HG03571 (cell line): ENCODE measurements around the gene ANO7.
"Not testable (repeated sequence)": the region's sequence is repeated elsewhere in the genome, so short reads cannot be mapped to it uniquely, and the experiment has no call there.

Source experiments
- ATAC-seq: cut with Tn5 transposase; IDR thresholded peaks from one replicate; pipeline ENCODE4 v1.9.1; 2021; ENCODE audit not compliant: unreplicated experiment

The ANO7 gene

GRCh38 chr2:241189856-241190201 lies 1.4 kb downstream of the ANO7 start:
- no peak for ATAC-seq

DNA sequence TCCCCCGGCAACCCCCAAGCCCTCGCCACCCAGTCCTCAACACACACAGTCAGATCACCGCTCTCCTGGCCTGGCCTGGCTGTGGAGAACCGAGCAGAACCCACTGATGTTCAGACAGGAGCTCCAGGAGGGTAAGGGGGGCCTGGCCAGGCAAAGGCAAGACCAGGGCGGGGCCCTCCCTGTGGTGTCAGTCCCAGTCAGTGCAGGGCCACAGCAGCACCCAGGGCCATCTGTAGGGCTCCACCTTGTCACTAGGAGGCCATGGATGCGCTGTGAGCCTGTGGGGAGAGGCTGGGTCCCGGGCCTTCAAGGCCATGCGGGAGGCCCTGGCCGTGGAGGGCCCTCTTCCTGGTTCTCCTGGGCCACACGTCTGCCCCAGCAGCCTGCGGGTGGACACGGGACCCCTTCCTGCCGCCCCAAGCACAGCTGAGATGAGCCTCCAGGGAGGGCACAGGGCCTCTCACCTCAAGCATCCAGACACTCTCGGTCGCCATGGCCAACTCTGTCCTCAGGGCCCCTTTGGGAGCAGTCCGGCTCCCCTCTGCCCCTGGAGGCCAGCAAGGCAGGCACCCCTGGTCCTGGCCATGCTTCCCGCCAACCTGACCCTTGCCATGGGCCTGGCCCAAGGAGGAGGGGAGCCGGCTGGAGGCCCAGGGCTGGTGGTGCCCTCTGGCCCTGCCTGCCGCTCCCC lies 2.0 kb downstream of the ANO7 start:
- ATAC-seq = no peak

- no peak for ATAC-seq
Observed at GRCh38 chr2:241191081-241191480, 2.6 kb downstream of the ANO7 start.

GRCh38 chr2:241193271-241193670 lies 4.8 kb downstream of the ANO7 start:
- no peak for ATAC-seq

GRCh38 chr2:241194811-241195210 lies 6.3 kb downstream of the ANO7 start:
- ATAC-seq = no peak

DNA sequence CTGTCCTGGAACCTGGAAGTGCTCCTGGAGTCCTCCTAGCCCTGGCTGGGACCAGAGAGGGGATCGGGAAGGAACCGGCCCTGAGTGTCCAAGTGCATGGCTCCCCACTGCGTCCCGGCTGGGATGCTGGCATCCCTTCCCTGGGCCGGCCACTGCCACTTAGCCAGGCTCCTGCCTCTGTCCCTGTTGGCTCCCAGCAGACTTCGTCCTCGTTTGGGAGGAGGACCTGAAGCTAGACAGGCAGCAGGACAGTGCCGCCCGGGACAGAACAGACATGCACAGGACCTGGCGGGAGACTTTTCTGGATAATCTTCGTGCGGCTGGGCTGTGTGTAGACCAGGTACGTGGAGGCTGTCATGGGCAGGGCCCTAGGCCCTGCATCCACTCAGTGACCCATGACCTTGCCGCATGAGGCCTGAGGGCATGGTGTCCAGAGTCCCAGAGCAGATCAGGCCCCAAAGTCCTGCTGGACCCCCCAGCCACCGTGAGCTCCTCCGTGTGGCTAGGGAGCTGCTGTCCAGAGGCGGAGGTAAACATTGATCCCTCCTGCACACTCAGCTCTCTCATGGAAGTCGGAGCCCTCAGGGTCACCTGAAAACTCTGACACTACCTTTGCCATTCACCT lies 7.1 kb downstream of the ANO7 start:
- no peak for ATAC-seq

DNA sequence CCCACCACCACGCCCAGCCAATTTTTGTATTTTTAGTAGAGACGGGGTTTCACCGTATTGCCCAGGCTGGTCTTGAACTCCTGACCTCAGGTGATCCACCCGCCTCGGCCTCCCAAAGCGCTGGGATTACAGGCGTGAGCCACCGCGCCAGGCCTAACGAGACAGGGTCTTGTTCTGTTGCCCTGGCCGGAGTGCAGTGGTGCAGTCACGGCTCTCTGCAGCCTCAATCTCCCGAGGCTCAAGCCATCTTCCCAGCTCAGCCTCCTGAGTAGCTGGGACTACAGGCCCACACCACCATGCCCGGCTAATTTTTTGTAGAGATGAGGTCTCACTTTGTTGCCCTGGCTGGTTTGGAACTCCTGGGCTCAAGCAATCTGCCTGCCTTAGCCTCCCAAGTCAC lies 8.8 kb downstream of the ANO7 start:
- not testable (repeated sequence) for ATAC-seq

- no peak for ATAC-seq
Observed at GRCh38 chr2:241197947-241198346, 9.5 kb downstream of the ANO7 start.

- no peak for ATAC-seq
Observed at GRCh38 chr2:241198381-241199279, 10.2 kb downstream of the ANO7 start.

DNA sequence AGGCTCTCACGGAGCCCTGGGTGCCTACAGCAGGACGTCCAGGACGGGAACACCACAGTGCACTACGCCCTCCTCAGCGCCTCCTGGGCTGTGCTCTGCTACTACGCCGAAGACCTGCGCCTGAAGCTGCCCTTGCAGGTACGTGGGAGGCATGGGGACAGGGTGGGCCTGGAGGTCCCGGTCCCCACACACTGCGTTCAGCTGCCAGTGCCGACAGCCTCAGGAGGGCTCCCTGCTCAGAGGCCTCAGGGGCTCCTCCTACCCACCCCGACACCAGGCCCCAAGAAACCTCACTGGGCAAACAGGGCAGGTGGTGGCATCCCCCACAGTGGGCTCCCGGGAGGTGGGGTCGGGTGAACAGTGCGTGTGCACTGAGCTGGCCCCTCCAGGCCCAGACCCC lies 10.8 kb downstream of the ANO7 start:
- ATAC-seq = no peak

- ATAC-seq = no peak
Observed at GRCh38 chr2:241199897-241200821, 11.7 kb downstream of the ANO7 start.

DNA sequence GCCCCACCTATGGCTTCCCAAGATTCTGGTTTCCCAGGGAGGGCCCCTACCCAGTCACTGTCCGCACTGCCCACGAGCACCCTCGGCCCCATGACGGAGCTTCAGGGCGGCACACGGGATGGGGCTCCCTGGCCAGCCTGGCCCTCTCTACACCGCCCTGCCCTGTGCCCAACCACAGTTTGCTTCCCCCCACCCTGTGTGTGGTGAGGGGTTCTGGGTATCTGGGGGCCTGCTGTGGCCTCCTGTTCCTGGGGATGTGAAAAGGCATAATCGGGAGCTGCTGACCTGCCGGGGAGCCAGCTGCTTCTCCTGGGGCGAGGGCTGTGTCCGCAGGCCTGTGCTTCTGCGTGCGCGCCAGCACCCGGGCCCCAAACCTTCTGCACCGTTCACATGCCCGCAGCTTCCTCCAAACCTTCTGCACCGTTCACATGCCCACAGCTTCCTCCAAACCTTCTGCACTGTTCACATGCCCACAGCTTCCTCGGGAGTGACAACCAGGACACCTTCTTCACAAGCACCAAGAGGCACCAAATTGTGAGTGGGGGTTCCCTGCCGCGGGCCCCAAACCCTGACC lies 12.4 kb downstream of the ANO7 start:
- ATAC-seq = no peak

- ATAC-seq = no peak
Observed at GRCh38 chr2:241201445-241202267, 13.2 kb downstream of the ANO7 start.

DNA sequence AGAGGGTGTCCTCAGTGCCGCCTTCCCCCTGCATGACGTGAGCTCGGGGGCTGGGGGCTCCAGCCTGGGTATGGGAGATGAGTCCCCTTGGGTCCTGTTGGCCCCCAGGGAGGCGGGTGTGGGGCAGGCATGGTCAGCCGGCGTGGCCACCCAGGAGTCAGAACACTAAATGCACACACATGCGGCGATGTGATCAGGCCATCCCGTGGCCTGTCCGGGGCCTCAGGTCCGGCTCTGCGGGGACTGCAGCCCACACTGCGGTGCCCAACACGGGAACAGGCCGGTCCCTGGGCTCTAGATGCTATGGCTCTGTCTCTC lies 13.8 kb downstream of the ANO7 start:
- ATAC-seq = no peak

DNA sequence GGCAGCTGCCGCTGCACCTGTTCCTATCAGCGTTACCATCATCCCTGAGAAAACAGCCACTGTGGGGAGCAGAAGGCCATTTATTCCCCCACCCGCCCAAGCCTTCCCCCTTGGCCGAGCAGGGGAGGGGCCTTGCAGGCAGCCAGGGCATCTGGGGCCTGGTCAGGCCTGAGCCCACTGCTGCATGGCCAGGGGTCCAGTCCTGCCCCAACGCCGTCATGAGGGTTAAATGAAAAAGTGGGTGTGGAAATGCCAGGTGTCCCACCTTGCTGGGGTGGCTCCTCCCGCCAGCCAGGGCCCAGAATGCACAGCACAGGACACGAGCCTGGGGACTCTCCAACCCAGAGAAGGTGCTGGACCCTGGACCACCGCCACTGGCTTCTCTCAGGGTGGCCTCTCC lies 14.2 kb downstream of the ANO7 start:
- ATAC-seq = no peak

DNA sequence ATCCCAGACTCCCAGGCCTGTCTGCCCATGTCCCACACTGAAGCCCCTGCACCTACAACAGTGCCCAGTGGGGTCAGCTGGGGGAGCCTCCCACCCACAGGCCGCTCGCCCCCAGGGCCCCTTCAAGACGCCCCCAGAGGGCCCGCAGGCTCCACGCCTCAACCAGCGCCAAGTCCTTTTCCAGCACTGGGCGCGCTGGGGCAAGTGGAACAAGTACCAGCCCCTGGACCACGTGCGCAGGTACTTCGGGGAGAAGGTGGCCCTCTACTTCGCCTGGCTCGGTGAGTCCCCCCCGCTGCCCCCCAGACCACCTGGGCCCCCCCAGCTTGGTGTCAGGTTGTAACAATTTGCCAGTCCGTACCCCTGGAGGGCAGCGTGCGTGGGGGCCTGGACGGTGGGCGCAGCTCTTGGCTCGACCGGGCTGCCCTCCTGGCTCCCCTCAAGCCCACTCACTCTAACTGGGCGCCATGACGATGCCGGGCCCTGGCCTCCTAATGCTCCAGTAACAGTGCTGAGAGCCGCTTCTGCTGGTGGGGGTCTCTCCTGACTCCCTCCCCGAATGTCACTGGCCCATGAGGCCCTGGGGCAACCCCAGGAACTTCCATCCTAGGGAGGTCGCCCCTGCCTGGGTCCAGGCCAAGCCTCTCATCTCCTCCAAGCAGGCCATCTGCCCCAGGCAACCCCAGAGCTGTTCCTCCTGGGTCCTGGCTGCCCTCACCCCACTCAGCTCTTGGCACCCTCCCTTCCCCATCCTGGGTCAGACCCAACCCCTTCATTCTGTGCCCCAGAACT lies 14.9 kb downstream of the ANO7 start:
- ATAC-seq = no peak

- ATAC-seq = no peak
Observed at GRCh38 chr2:241204010-241204384, 15.5 kb downstream of the ANO7 start.

DNA sequence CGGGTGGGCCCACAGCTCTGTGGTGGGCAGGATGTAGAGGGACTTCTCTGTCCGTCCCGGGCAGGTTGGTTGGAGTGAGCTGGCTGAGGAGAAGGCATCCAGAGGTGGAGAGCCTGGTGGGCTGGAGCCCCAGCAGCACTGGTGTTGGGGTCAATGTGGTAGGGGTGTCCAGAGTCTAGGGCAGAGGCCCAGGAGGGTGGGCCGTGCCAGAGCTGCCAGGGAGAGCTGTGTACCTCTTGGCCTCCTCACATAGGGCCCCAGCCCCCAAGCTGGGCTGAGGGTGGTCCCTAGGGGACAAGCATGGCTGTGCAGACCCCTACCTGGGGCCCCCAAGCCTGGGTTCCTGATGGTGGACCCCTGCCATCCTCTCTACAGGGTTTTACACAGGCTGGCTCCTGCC lies 16.0 kb downstream of the ANO7 start:
- no peak for ATAC-seq

- ATAC-seq = no peak
Observed at GRCh38 chr2:241205086-241205485, 16.6 kb downstream of the ANO7 start.
